Adipose tissue (tissue), 3 donors: ENCODE measurements around the gene CLN5. TPM values are rescaled to one million over a fixed set of nuclear protein-coding genes. Genes with fewer than 3 reads are reported as not detected.
"Not testable (repeated sequence)": the region's sequence is repeated elsewhere in the genome, so short reads cannot be mapped to it uniquely, and the experiment has no call there.

ENCODE experiments used
- H3K27ac ChIP-seq: one replicate; pipeline ENCODE4 v1.5.1; 2013; ENCODE audit warnings: low read depth, low read length
- WGBS, 3 donors: extraction: QIAGEN DNeasy Blood & Tissue Kit; methylation state at CpG; one replicate each; pipeline ENCODE4 v1.1.7; 2013; 5-methylcytosine and 5-hydroxymethylcytosine counted together
- polyA plus RNA-seq, 3 donors: library from polyadenylated mRNA; stranded (reverse); fragments of 200-250 nt; gene quantifications; one replicate each; pipeline ENCODE4 v1.2.3, GENCODE V29; 2013
- donor health status: healthy with polysubstance abuse.
- donor health status: Bipolar disorder and iron deficiency.
- donor health status: healthy.

Gene CLN5
- polyA plus RNA-seq, 3 donors: 10.4 to 17.0 (median 14.6) TPM

DNA sequence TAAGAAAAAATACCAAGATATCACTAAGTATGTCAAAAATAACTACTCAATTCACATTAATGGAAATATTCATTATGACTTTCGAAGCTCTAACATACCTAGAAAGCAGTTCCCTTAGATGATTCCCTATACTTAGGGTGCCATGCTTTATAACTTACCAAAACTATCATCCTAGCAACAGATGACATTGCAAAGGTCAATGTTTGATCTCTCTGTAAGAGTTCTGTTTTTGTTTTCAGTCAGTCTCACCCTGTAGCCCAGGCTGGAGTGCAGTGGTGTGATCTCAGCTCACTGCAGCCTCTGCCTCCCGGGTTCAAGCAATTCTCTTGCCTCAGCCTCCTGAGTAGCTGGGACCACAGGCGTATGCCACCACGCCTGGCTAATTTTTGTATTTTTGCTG, 16.5 kb downstream of the CLN5 start:
- 90 to 95% (median 93%) methylated on average over 4 of the region's 4 CpGs for WGBS, 3 donors
- H3K27ac ChIP-seq: not testable (repeated sequence)

DNA sequence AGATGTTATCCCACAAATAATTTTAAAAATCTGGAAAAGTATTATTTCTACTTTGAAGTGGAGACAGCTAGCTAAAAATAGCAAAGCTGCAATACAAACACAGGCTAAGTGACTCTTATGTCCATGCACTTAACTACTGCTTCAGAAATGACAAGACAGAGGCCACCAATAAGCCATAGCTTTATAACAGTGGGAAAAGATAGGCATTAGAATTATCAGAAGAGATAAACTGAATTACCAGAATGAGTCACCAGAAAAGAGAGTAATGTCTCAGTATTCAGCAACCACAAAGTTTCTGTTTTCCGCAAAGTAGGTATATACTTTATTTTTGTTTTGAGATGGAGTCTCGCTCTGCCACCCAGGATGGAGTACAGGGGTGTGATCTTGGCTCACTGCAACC, 17.1 kb downstream of the CLN5 start:
- no peak overlapping the region for H3K27ac ChIP-seq
- 86 to 93% (median 92%) methylated on average over 2 of the region's 2 CpGs for WGBS, 3 donors

DNA sequence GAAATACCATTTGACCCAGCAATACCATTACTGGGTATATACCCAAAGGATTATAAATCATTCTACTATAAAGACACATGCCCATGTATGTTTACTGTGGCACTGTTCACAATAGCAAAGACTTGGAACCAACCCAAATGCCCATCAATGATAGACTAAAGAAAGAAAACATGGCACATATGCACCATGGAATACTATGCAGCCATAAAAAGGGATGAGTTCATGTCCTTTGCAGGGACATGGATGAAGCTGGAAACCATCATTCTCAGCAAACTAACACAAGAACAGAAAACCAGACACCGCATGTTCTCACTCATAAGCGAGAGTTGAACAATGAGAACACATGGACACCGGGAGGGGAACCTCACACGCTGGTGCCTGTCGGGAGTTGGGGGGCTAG, 17.8 kb downstream of the CLN5 start:
- not testable (repeated sequence) for H3K27ac ChIP-seq
- 91 to 100% (median 98%) methylated on average over 5 of the region's 5 CpGs for WGBS, 3 donors

DNA sequence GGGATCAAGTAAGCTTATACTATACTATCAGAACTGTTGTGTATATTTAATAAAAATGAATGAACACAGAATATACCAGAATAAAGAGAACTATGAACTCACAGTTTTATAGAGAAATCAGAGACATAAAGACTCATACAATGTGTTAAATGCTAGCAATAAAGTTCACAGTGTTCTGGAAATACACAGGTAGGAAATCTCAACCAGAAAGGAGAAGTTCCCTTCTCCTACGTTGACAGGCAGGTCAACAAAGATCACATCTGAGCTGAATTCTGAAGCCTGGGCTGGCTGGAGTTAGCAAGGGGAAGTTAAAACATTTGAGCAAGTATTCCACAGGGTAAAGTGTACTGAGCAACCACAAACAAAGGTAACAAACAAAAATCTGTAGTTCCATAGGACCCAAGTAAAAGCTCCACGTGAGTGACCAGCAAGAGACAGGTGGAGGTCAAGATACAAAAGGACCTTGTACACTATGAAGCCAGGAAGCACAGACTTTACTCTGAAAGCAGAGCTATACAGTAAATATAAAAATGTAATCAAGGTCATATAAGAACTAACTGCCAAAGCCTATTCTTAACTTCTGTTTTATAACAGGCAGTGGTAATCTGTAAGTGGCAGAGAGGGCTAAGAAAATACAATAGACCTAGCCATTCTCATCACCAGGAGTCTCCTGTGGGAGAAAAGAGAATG, 22.1 kb downstream of the CLN5 start:
- WGBS, 3 donors: 54 to 77% (median 70%) methylated on average over 2 of the region's 2 CpGs
- H3K27ac ChIP-seq: no peak overlapping the region

DNA sequence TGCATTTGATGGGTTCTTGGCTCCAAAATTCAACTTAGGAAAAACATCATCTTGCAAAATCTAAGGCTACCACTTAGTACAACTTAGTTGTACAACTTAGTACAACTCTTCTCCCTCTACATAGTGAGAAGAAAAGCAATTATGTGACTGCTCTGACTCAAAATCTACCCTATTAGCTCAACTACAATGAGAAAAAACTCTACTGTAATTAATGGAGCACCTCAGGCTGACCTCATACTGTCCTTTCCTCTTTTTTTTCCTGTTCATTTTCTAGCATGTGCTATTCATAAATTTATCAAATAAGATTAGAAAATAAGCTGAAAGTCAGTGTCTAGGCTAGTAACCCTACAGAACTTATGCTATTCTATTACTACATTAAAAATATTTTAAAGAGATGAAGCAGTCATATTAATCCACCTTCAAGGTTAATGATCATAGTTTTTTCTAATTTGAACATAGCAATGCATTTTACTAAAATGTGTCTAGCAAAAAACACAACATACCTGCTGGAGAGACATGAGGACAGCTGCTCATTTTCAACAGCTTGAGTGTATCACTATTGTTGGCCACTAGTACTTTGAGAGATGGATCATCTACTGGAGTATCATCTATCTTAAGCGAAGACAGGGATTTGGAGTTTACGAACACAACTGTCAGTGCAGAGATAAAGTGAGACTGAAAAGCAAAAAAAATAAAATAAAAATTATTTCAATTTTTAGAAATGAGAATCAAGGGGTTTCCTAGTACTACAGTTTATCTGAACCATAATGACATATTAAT, 23.2 kb downstream of the CLN5 start:
- H3K27ac ChIP-seq: no peak overlapping the region
- WGBS, 3 donors: 88 to 94% (median 90%) methylated on average over 2 of the region's 2 CpGs

DNA sequence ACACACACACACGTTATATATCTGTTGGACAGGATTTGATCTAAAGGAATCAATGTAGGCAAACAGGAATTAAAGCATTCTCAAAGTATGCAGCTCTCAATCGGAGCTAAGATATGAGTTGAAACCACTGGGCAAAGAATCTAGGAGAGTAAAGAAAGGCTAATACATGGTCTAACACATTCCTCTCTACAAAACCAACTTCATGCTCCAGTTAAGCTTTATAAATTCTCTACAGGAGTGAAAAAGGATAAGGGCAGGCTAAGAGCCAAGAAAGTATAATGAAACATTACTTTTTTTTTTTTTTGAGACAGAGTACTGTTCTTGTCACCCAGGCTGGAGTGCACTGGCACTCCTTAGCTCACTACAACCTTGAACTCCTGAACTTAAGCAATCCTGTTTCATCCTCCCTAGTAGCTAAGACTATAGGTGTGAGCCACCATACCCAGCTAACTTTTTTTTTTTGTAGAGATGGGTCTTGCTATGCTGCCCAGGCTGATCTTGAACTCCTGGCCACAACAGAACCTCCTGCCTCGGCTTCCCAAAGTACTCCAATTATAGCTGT, 24.5 kb downstream of the CLN5 start:
- WGBS, 3 donors: 72 to 93% (median 90%) methylated on average over 3 of the region's 3 CpGs
- H3K27ac ChIP-seq: no peak overlapping the region

DNA sequence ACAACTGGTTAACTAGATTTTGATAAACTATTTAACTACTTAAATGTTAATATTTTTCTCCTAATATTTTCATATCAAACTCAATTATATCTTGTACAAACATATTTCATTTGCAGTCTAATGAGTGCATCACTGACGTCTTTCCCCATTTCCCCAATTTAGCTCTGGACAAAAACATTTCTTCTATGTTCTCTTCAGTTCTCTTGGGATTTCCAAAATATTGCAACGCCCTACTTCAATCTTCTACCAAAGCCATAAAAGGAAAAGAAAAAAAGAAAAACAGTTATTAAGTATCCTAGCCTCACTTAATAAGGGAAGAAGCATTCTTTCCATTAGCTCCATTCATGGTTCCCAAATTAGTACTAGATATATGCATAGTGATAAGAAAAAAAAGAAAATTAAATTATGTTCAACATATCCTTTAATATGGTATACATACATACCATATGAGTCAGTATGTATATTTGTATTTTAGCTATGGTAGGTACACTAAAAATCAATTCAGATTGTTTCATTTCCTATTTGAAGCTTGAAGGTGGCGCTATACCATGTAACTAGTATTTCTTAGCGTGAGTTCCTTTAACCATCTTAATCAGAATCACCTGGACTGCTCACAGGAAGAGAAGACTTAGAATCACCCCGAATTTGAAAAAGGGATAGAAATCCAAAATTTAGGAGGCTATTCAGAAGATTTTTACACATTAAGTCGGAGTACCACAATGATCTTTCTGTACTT, 25.2 kb downstream of the CLN5 start:
- WGBS, 3 donors: 83 to 91% (median 87%) methylated on average over 6 of the region's 6 CpGs
- no peak overlapping the region for H3K27ac ChIP-seq

DNA sequence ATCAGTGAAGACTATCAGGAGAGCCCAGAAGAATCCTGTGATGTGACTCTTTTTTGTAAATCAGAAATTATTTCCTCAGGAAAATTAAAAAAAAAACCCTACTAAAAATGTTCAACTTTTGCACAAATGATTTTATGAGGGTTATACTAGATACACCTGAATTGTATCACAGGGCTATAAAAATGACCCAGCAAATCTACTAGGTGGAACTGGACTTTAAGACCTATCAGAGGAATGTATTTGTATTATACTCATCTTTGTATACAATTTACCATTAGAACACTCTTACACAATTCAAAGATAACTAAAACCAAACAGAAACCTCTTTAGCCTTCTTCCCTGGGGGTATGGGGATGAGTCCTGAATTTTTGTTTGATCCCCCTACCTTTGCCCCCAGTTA, 27.9 kb downstream of the CLN5 start:
- no peak overlapping the region for H3K27ac ChIP-seq

DNA sequence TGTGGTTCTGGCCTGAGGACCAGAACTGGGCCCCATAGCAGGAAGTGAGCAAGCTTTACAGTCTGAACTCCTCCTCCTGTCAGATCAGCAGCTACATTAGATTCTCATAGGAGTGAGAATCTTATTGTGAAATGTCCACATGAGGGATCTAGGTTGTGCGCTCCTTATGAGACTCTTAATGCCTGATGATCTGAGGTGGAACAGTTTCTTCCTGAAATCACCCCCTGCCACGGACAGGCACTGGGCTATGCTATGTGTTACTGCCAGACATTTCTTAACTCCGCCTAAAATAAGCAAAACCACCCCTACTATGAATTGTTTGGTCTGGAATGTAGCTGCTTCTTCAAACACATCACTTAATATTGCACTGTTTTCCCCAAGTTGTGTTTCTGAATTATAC, 30.5 kb downstream of the CLN5 start:
- WGBS, 3 donors: 43 to 61% (median 46%) methylated on average over 3 of the region's 3 CpGs
- H3K27ac ChIP-seq: no peak overlapping the region

DNA sequence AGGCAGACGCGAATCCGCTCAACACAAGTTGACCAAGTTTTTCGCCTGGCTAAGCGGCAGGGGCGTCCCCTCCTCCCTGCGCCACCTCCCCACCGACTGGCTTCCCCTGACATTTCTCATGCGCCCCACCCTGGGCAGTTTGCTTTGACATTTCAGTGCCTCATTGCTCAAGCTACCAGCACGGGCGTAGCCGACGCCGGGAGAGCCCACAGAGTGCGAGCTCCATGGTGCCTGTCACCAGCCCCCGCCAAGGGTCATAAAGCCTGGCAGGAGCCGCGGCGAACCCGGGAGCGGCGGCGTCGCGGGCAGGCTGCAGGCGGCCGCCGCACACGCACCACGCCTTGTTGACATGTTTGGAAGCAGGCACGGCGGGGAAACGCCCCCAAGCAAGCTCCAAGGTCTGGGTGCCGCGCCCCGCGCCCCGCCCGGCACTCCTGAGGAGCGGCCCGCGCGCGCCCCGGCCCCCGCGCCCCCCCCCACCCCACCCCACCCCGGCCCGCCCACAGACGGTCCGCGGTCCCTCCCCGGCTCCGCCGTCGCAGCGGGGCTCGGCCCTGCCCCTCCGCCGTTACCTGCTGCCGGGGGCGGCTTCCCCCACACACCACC, 34.5 kb downstream of the CLN5 start:
- H3K27ac ChIP-seq: peak overlapping the region; percentile 76
- 0 to 1% (median 1%) methylated on average over 33 to 62 of the region's 62 CpGs for WGBS, 3 donors

DNA sequence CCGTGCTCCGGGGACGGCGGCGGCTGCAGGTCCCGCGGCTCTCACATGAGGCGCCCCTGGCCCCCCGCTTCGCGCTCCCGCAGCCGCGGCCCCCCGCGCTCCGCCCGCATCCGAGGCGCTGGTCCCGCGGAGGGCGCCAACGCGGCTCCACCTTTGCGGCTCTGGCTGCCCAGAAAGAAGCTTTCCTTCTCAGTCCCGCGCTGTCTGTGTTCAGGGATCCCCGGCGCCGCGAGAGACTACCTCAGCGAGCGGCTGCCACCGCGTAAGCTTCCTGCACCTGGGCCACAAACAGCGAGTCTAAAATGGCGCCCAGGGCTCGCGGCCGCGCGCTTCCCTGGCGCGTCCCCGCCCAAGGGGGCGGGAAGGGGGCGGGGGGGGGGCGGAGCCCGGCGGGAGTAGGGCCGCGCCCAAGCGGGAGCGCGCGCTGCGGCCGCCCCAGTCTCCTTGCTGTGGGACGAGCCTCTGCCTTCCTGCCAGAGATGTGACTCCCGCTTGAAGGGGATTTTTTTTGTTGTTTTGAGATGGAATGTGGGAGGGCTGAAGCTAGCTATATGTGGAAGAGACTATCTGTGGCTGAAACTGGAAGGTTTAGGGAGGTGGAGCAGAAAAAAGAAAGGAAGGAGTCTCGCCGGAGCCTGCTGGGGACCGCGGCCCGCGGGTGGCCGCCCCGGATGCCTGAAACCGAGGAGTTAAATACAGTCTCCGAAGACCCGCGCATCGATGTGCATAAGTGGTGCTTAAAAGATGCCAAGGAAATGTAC, 35.2 kb downstream of the CLN5 start, which contains the start of gene FBXL3:
Gene FBXL3 (minus strand): TSS at position 299 of the 761 bp plus-strand sequence. CDS start 5,299 bp downstream, outside the sequence.
- peak within 1 kb of the TSS; percentile 76 for H3K27ac ChIP-seq
- 0 to 1% (median 0%) methylated on average over 59 to 74 of the region's 74 CpGs for WGBS, 3 donors

DNA sequence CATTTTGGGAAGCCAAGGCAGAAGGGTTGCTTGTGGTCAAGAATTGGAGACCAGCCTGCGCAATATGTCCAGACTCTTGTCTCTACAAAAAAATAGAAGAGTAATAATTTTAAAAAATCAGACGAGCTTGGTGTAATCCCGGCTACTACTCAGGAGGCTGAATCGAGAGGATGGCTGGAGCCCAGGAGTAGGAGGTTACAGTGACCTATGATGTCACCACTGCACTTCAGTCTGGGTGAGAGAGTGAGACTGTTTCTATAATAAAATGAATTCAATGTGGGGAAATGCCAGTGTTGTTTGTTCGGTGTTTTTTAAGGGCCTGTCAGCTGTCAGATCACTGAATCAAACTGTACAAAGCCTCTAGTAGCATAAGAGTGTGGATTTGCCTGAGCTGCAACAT, 36.3 kb downstream of the CLN5 start:
- 63 to 77% (median 67%) methylated on average over 5 of the region's 5 CpGs for WGBS, 3 donors
- no peak overlapping the region for H3K27ac ChIP-seq

DNA sequence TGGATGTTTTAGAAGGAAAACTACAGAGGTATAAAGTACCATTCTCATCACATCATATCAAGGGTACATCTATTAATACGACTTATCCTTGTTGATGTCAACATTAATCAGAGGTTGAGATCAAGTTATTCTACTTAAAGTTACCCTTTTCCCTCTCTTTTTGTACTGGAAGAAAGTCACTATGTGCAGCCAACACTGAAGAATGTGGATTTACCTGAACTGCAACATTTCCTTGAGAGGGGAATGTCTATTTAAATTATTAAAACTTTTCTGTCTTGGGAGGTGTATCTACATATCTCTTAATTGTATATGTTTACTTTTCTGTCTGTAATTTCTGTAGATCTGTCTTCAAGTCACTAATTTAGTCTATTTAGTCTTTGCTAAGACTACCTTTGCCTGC, 37.6 kb downstream of the CLN5 start:
- 76 to 100% (median 94%) methylated on average over 1 of the region's 1 CpG for WGBS, 3 donors
- no peak overlapping the region for H3K27ac ChIP-seq

DNA sequence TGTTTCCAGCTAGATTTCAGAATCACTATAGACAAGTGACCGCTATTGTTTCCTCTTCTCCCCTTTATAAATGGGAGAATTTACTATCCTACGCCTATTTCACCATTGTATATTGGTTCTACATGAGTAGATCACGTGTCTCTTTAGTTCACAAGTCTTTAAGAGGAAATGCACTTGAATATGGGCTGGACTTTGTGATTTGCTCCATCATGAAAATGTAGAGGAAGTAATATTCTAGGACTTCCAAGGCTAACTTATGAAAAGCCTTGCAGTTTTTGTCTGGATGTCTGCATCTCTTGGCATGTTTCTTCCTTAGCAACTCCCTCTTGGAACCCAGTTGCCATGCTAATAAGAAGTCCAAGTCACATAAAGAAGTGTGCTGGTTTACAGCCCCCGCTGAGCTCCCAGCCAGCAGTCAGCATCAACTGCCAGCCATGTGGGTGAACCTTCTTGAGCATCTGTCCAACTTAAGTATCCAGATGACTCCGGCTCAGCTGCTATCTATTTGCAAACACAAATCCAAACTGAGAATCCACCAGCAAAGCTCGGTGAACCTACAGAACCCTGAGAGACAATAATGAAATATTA, 39.9 kb downstream of the CLN5 start:
- 89 to 97% (median 90%) methylated on average over 6 of the region's 6 CpGs for whole genome bisulfite sequencing, 3 donors
- H3K27ac ChIP-seq: no peak overlapping the region

DNA sequence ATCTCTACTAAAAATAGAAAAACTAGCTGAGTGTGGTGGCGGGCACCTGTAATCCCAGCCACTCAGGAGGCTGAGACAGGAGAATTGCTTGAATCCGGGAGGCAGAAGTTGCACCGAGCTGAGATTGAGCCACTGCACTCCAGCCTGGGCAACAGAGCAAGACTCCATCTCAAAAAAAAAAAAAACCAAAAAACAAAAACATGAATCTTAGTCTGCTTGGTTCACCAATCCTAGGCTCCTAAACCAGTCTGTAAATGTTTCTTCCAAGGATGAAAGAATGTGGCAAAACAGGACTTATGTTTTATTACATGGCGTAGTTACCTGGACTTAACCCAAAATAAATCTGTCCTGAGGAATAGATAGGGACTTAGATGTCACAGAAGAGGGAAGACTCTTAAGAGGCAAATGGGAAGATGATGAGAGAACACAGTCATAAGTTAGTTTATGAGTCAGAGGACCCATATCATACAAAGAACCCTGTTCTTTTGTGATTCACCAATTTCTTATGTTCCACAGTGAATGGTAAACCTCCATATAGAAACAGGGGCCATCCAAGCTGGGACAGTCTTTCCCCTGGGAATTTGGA, 41.9 kb downstream of the CLN5 start:
- 95 to 97% (median 96%) methylated on average over 4 of the region's 4 CpGs for WGBS, 3 donors
- no peak overlapping the region for H3K27ac ChIP-seq

DNA sequence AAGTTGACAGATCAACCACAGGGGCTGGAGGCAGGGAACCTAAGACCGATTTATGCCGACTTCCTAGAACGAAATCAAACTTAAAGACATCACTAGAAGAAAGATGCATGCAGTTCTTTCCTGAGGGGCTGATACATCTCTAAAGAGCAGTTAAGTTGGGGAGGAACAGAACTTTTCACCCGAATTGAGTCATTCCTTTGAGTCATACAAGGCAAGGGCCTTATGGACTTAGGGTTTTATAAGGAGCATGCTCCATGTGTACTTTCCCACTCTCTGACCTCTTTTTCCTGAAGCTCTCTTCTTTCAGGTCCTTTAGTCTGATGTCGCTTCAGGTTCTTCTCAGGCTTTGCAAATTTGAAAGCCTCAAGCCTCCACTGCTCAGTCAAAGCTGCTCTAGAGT, 43.0 kb downstream of the CLN5 start:
- 90 to 95% (median 93%) methylated on average over 5 of the region's 5 CpGs for WGBS, 3 donors
- no peak overlapping the region for H3K27ac ChIP-seq

DNA sequence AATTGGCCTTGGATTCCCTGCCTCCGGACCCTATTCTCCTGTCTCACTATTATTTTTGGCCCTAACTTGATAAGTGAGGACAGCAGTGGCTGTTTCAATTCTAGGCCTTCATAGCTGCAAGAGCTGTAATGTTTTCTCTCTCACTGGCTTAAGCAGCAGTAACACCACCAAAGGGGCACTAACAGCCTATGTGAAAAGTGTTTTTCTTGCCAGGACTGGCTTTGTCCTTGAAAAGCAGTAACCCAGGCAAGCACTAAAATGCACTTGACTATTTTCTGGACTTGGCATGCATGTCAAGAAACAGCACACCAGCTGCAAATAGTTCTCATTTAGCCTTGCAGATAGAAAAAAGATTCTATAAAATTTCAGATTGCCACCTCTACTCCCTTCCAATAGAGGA, 44.4 kb downstream of the CLN5 start:
- 25 to 100% (median 100%) methylated on average over 1 of the region's 1 CpG for WGBS, 3 donors
- no peak overlapping the region for H3K27ac ChIP-seq
